ENCODE measurements around the gene TGOLN2. TPM values are rescaled to one million over a fixed set of nuclear protein-coding genes. Genes with fewer than 3 reads are reported as not detected.

TGOLN2 gene
- total and polyA plus RNA-seq, 2 of the 13 experiments (the other 11 are each of a cell fraction or from before 2014, with no cell fraction given): 99.6 to 155 TPM

DNA sequence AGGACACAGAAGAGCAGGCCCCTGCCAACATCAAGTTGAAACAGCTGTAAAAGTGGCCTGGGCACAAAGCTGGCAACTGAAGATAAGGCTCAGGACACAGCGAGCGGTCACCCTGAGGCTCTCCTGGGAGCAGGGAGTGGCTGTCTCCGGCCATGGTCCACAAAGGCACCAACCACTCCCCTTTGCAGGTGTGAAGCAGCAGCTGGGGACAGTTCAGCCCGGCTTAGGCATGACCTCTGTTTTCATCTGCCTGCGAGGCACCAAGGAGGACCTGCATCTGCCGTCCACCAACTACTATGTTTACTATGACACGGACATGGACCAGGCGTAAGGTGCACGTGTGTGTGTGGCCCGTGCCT is 12.9 kb downstream of the TGOLN2 start (continued):
- TF ChIP-seq, protein P1, sequence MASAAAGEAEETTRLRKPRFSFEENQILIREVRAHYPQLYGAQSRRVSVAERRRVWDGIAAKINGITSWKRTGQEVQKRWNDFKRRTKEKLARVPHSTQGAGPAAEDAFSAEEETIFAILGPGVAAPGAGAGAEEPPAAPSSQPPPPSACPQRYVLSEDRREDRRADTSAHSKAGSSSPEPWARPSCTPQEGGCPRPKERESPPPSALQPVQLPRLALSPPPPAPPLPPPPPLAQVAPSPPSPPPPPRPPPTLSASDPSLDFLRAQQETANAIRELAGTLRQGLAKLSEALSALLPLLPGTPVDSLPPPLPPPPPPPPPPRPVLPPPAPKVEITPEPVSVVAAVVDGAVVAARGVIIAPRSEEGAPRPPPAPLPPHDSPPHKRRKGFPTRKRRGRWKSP (CRISPR knock-in tag; IDR thresholded peaks at IDR 0.05): no peak
- peak; percentile 58; the same call in 1 of the 2 replicates for TF ChIP-seq ZC3H4 (CRISPR knock-in tag; IDR thresholded peaks at IDR 0.05; ENCODE audit: borderline replicate concordance)
- TF ChIP-seq HNRNPL (IDR thresholded peaks at IDR 0.05; ENCODE audit: low read depth, low read length): no peak
- TF ChIP-seq, protein P2, sequence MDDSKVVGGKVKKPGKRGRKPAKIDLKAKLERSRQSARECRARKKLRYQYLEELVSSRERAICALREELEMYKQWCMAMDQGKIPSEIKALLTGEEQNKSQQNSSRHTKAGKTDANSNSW (CRISPR knock-in tag; IDR thresholded peaks at IDR 0.05; ENCODE audit: borderline replicate concordance): no peak
- TF ChIP-seq ZSCAN31 (CRISPR knock-in tag; IDR thresholded peaks at IDR 0.05; ENCODE audit: low read depth): no peak
- no peak for TF ChIP-seq ZMYM4 (CRISPR knock-in tag; IDR thresholded peaks at IDR 0.05)
- no peak for TF ChIP-seq ETV5 (CRISPR knock-in tag; IDR thresholded peaks at IDR 0.05; ENCODE audit: borderline replicate concordance)
- 0 out of 2 replicates have a peak, but pooled peaks have one; percentile 13 for TF ChIP-seq POLR2G (IDR thresholded peaks at IDR 0.05; ENCODE audit: low read depth, low read length)
- TF ChIP-seq ZNF441 (CRISPR knock-in tag; IDR thresholded peaks at IDR 0.05; ENCODE audit: borderline replicate concordance): no peak
- TF ChIP-seq ZNF775 (CRISPR knock-in tag; IDR thresholded peaks at IDR 0.05; ENCODE audit: borderline replicate concordance): no peak
- TF ChIP-seq, protein P3, sequence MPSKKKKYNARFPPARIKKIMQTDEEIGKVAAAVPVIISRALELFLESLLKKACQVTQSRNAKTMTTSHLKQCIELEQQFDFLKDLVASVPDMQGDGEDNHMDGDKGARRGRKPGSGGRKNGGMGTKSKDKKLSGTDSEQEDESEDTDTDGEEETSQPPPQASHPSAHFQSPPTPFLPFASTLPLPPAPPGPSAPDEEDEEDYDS (CRISPR knock-in tag; IDR thresholded peaks at IDR 0.05): no peak
- no peak for TF ChIP-seq ZFP90 (CRISPR knock-in tag; IDR thresholded peaks at IDR 0.05; ENCODE audit: borderline replicate concordance)

DNA sequence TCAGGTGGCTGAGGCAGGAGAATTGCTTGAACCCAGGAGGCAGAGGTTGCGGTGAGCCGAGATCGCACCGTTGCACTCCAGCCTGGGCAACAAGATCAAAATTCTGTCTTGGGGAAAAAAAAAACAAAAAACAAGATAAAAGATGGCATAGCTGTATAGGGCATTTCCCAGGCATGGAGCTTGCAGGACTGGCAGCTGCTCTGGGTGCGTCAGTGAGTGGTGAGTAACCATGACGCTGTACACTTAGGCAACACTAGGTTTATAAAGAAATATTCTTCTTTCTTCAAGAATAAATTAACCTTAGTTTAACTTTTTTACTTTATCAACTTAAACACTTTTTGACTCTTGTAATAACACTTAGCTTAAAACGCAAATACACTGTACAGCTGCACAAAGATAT is 15.4 kb downstream of the TGOLN2 start:
- no peak for DNase-seq (ENCODE audit: low spot score)
- BruUV-seq (replicated peaks): no TSS peak
- Histone ChIP-seq H3K27ac (ENCODE audit: extremely low read length, insufficient read depth, low read length) (no peak overlapping the region), H3K4me1 (ENCODE audit: insufficient read depth, low read length) (peaks cover 57% of the 10 kb centered on the region), H3K9me3 (ENCODE audit: low read length) (no peaks in the 10 kb centered on the region), H3K79me2 (ENCODE audit: insufficient read depth, low read length) (peaks cover 5% of the 10 kb centered on the region), H3K36me3 (replicated peaks in 1 of 2; ENCODE audit: control insufficient read depth in 1 of 2, insufficient read depth in 2 of 2, low read length in 2 of 2) (peaks cover 7 to 25% of the 10 kb centered on the region in 2 experiments; a peak in 4 of 5 replicates), H3K4me3 (replicated peaks in 1 of 3; ENCODE audit: insufficient read depth in 1 of 3, low read depth in 2 of 3, low read length in 3 of 3) (no peak overlapping the region), H4K20me1 (ENCODE audit: insufficient read depth, low read length) (peaks cover 5% of the 10 kb centered on the region; the same call in 1 of the 2 replicates), H3K4me2 (ENCODE audit: low read depth, low read length) (no peak overlapping the region), H2AFZ (ENCODE audit: low read length) (no peak overlapping the region), H3K9ac (ENCODE audit: insufficient read depth, low read depth, low read length) (no peak overlapping the region), H3K27me3 (ENCODE audit: control insufficient read depth in 1 of 2, insufficient read depth in 2 of 2, low read length in 2 of 2) (no peaks in the 10 kb centered on the region)
- no peak for FAIRE-seq
- ChIA-PET POLR2A (interaction anchor here (1.0 to 3.9 kb wide), 2 partner anchors 12 to 14 kb away, joined by 3 to 31 read pairs; no protein-coding TSS in a partner anchor), CTCF (ENCODE audit: low intra/inter-chr PET ratio, low total read pairs) (no interaction called here)
- intact Hi-C loops (cut with micrococcal nuclease; ENCODE audit: unreplicated experiment) (no loop called here), in situ Hi-C loops (cut with HindIII; ENCODE audit: extremely low pct_ligation_motif_present, low pct_unique_long_range_greater_than_20kb) (no loop called here)
- WGBS (ENCODE audit: low lambda C conversion rate): 95% methylated on average over 7 of the region's 7 CpGs
- ATAC-seq: no peak
- TF ChIP-seq FOXA1 (IDR thresholded peaks at IDR 0.05) (no peak), FOXA1 (CRISPR knock-in tag; IDR thresholded peaks at IDR 0.05) (no peak), MAFF (IDR thresholded peaks at IDR 0.05; ENCODE audit: low read depth, low read length) (no peak), SNAPC2 (CRISPR knock-in tag; IDR thresholded peaks at IDR 0.05) (no peak), ELF1 (CRISPR knock-in tag; IDR thresholded peaks at IDR 0.05) (no peak), TCF7 (IDR thresholded peaks at IDR 0.05; ENCODE audit: low read depth) (no peak), PHB2 (IDR thresholded peaks at IDR 0.05; ENCODE audit: partially characterized antibody) (no peak), ZBTB7B (CRISPR knock-in tag; IDR thresholded peaks at IDR 0.05) (no peak)
- TF ChIP-seq, protein P4, sequence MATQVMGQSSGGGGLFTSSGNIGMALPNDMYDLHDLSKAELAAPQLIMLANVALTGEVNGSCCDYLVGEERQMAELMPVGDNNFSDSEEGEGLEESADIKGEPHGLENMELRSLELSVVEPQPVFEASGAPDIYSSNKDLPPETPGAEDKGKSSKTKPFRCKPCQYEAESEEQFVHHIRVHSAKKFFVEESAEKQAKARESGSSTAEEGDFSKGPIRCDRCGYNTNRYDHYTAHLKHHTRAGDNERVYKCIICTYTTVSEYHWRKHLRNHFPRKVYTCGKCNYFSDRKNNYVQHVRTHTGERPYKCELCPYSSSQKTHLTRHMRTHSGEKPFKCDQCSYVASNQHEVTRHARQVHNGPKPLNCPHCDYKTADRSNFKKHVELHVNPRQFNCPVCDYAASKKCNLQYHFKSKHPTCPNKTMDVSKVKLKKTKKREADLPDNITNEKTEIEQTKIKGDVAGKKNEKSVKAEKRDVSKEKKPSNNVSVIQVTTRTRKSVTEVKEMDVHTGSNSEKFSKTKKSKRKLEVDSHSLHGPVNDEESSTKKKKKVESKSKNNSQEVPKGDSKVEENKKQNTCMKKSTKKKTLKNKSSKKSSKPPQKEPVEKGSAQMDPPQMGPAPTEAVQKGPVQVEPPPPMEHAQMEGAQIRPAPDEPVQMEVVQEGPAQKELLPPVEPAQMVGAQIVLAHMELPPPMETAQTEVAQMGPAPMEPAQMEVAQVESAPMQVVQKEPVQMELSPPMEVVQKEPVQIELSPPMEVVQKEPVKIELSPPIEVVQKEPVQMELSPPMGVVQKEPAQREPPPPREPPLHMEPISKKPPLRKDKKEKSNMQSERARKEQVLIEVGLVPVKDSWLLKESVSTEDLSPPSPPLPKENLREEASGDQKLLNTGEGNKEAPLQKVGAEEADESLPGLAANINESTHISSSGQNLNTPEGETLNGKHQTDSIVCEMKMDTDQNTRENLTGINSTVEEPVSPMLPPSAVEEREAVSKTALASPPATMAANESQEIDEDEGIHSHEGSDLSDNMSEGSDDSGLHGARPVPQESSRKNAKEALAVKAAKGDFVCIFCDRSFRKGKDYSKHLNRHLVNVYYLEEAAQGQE (IDR thresholded peaks at IDR 0.05; ENCODE audit: borderline replicate concordance in 1 of 2, low read depth in 1 of 2, low read length in 2 of 2): no peak

Data from HepG2 (cell line).